PC-3 (cell line): Measurements from ENCODE around the gene TM4SF4. TPM values are rescaled to one million over a fixed set of nuclear protein-coding genes. Genes with fewer than 3 reads are reported as not detected.

Source experiments
- ATAC-seq: fragments of 200-7000 bp; cut with Tn5 transposase; 2 replicates; pipeline ENCODE4 v1.9.1; 2020; ENCODE audit warnings: mild to moderate bottlenecking, moderate library complexity
- BruUV-seq: library from RNA; stranded (reverse); fragments of 400-500 nt; replicated peaks from 2 replicates; lab custom pipeline; 2021; lab: Mats Ljungman, UMichigan
- CTCF ChIA-PET: fragments of 300-600 bp; sonication (Branson Sonifier 250); formaldehyde crosslinking; loops from one replicate; lab custom pipeline; 2022; ENCODE audit warnings: antibody characterized with exemption; lab: Charles Lee
- POLR2A ChIA-PET: fragments of 300-600 bp; sonication (Branson Sonifier 250); formaldehyde crosslinking; loops from one replicate; lab custom pipeline; 2022; ENCODE audit warnings: antibody characterized with exemption; ENCODE audit not compliant: unreplicated experiment; lab: Charles Lee
- DNase-seq: peaks from one replicate; pipeline ENCODE4 v3.0.0-alpha.2; 2015
- H2AFZ ChIP-seq: fragments of 300-600 bp; sonication (generic); 2 replicates; pipeline ENCODE4 v1.6.0; 2016; ENCODE audit warnings: antibody characterized with exemption, low read length
- H3F3A ChIP-seq: fragments of 300-600 bp; sonication (generic); one replicate; pipeline ENCODE4 v1.6.0; 2017; ENCODE audit warnings: antibody characterized with exemption, low read length, control low read depth, mild to moderate bottlenecking; ENCODE audit not compliant: unreplicated experiment
- H3K27ac ChIP-seq: fragments of 300-600 bp; sonication (generic); 2 replicates; pipeline ENCODE4 v1.5.1; 2016; ENCODE audit warnings: mild to moderate bottlenecking, low read length
- H3K27me3 ChIP-seq: fragments of 300-600 bp; sonication (generic); 2 replicates; pipeline ENCODE4 v1.6.1; 2016; ENCODE audit warnings: low read length, mixed read lengths
- H3K36me3 ChIP-seq: fragments of 300-600 bp; sonication (generic); 2 replicates; pipeline ENCODE4 v1.6.1; 2016; ENCODE audit warnings: low read depth, mixed run types, low read length, mixed read lengths
- H3K4me1 ChIP-seq: fragments of 300-600 bp; sonication (generic); 2 replicates; pipeline ENCODE4 v1.5.1; 2016; ENCODE audit warnings: low read length; ENCODE audit not compliant: insufficient read depth
- H3K4me2 ChIP-seq: fragments of 300-600 bp; sonication (generic); 2 replicates; pipeline ENCODE4 v1.6.0; 2016; ENCODE audit warnings: low read length
- H3K4me3 ChIP-seq: fragments of 300-600 bp; sonication (generic); 2 replicates; pipeline ENCODE4 v1.5.1; 2016; ENCODE audit warnings: mild to moderate bottlenecking, low read length, mixed read lengths
- H3K79me2 ChIP-seq: fragments of 300-600 bp; sonication (generic); 2 replicates; pipeline ENCODE4 v1.6.1; 2017; ENCODE audit warnings: low read length, mixed read lengths
- H3K9ac ChIP-seq: fragments of 300-600 bp; sonication (generic); 2 replicates; pipeline ENCODE4 v1.6.0; 2016; ENCODE audit warnings: mild to moderate bottlenecking, low read length
- H3K9me2 ChIP-seq: fragments of 300-600 bp; sonication (generic); replicated peaks from 2 replicates; pipeline ENCODE4 v1.6.1; 2016; ENCODE audit warnings: mixed run types, low read length, mixed read lengths
- H3K9me3 ChIP-seq: fragments of 300-600 bp; sonication (generic); 2 replicates; pipeline ENCODE4 v1.6.1; 2016; ENCODE audit warnings: low read length, mixed read lengths
- H4K20me1 ChIP-seq: fragments of 300-600 bp; sonication (generic); 2 replicates; pipeline ENCODE4 v1.6.1; 2016; ENCODE audit warnings: low read length, mixed read lengths
- CTCF ChIP-seq: fragments of 300-600 bp; sonication (generic); conservative IDR thresholded peaks from 2 replicates; pipeline ENCODE4 v1.5.1; 2017; ENCODE audit warnings: antibody characterized with exemption, low read depth, mild to moderate bottlenecking, low read length
- EZH2 ChIP-seq: fragments of 300-600 bp; sonication (generic); IDR thresholded peaks from one replicate; pipeline ENCODE4 v1.6.1; 2017; ENCODE audit warnings: antibody characterized with exemption, mild to moderate bottlenecking, low read length; ENCODE audit not compliant: unreplicated experiment
- EZH2phosphoT487 ChIP-seq: fragments of 300-600 bp; sonication (generic); IDR thresholded peaks from 2 replicates; pipeline ENCODE4 v1.6.1; 2018; ENCODE audit warnings: mild to moderate bottlenecking, antibody characterized with exemption, low read length, borderline replicate concordance
- intact Hi-C: fragments of 100-400 bp; cut with micrococcal nuclease; formaldehyde crosslinking; loops from 2 replicates; pipeline ENCODE4 v1.9.0; 2023
- total RNA-seq: library from RNA; depleted of rRNA; stranded (reverse); fragments of >200 nt; gene quantifications from 2 replicates; pipeline ENCODE4 v1.2.3, GENCODE V29; 2014

Gene TM4SF4
- total RNA-seq, 1 experiment from 2014 or later, result 0.40 TPM

GRCh38 chr3:149448331-149448831 is 26.1 kb upstream of the TM4SF4 start:
- H3K9me2 ChIP-seq, result no peaks in the 10 kb centered on the region
- peak overlapping the region; percentile 43 for H3K27ac ChIP-seq
- H3K27me3 ChIP-seq, result no peaks in the 10 kb centered on the region
- ChIA-PET CTCF (no interaction called here), POLR2A (interaction anchor here (0.7 to 1.0 kb wide), 4 partner anchors 25 to 315 kb away, joined by 3 to 6 read pairs (median 3); no protein-coding TSS in a partner anchor)
- no TSS peak for BruUV-seq
- H3K36me3 ChIP-seq, result no peaks in the 10 kb centered on the region
- TF ChIP-seq EZH2phosphoT487 (no peak), EZH2 (no peak), CTCF (no peak)
- H3K4me1 ChIP-seq, result peaks cover 17% of the 10 kb centered on the region
- H3K4me3 ChIP-seq, result no peak overlapping the region
- no peaks in the 10 kb centered on the region for H3F3A ChIP-seq
- DNase-seq (peak; percentile 68), ATAC-seq (peak; percentile 59)
- no peaks in the 10 kb centered on the region; the same call in 1 of the 2 replicates for H3K9me3 ChIP-seq
- no peaks in the 10 kb centered on the region for H4K20me1 ChIP-seq
- H3K79me2 ChIP-seq, result no peaks in the 10 kb centered on the region
- no peak overlapping the region for H3K9ac ChIP-seq
- intact Hi-C loops, result no loop called here
- peak overlapping the region; percentile 51 for H2AFZ ChIP-seq
- peak overlapping the region; percentile 49 for H3K4me2 ChIP-seq

GRCh38 chr3:149449182-149449581 is 25.3 kb upstream of the TM4SF4 start:
- ATAC-seq, result no peak; the same call in 1 of the 2 replicates
- no peaks in the 10 kb centered on the region for H3K79me2 ChIP-seq
- peaks cover 13% of the 10 kb centered on the region for H3K4me1 ChIP-seq
- intact Hi-C loops, result no loop called here
- no peaks in the 10 kb centered on the region for H3K9me2 ChIP-seq
- no peak overlapping the region for H3K9ac ChIP-seq
- no peaks in the 10 kb centered on the region for H3K36me3 ChIP-seq
- 0 out of 2 replicates have a peak overlapping the region, but pooled peaks have one; percentile 43 for H3K27ac ChIP-seq
- no peaks in the 10 kb centered on the region for H4K20me1 ChIP-seq
- H3K4me3 ChIP-seq, result no peak overlapping the region
- POLR2A ChIA-PET, result no interaction called here
- TF ChIP-seq EZH2phosphoT487 (no peak), CTCF (no peak), EZH2 (no peak)
- H3K4me2 ChIP-seq, result no peak overlapping the region
- no peaks in the 10 kb centered on the region for H3F3A ChIP-seq
- CTCF ChIA-PET, result no interaction called here
- DNase-seq, result no peak
- BruUV-seq, result no TSS peak
- no peaks in the 10 kb centered on the region for H3K27me3 ChIP-seq
- no peaks in the 10 kb centered on the region; the same call in 1 of the 2 replicates for H3K9me3 ChIP-seq
- H2AFZ ChIP-seq, result no peak overlapping the region

- ChIA-PET POLR2A (no interaction called here), CTCF (no interaction called here)
- Histone ChIP-seq H3F3A (no peaks in the 10 kb centered on the region), H3K27me3 (no peaks in the 10 kb centered on the region), H3K36me3 (no peaks in the 10 kb centered on the region), H4K20me1 (no peaks in the 10 kb centered on the region), H3K9me2 (no peaks in the 10 kb centered on the region), H3K4me1 (peaks cover 13% of the 10 kb centered on the region), H3K27ac (no peak overlapping the region), H2AFZ (no peak overlapping the region), H3K9ac (no peak overlapping the region), H3K79me2 (no peaks in the 10 kb centered on the region), H3K4me2 (no peak overlapping the region), H3K4me3 (no peak overlapping the region), H3K9me3 (no peaks in the 10 kb centered on the region; the same call in 1 of the 2 replicates)
- DNase-seq (no peak), ATAC-seq (no peak)
- intact Hi-C loops, result no loop called here
- no TSS peak for BruUV-seq
- no peak for TF ChIP-seq EZH2
- no peak for TF ChIP-seq CTCF
- no peak for TF ChIP-seq EZH2phosphoT487
These were observed 24.7 kb upstream of the TM4SF4 start for GRCh38 chr3:149449799-149450198.
